ENCODE measurements around the gene PPP1R3G. TPM values are rescaled to one million over a fixed set of nuclear protein-coding genes. Genes with fewer than 3 reads are reported as not detected.

Gene PPP1R3G
- total RNA-seq, 1 donor from 2014 or later = not detected

DNA sequence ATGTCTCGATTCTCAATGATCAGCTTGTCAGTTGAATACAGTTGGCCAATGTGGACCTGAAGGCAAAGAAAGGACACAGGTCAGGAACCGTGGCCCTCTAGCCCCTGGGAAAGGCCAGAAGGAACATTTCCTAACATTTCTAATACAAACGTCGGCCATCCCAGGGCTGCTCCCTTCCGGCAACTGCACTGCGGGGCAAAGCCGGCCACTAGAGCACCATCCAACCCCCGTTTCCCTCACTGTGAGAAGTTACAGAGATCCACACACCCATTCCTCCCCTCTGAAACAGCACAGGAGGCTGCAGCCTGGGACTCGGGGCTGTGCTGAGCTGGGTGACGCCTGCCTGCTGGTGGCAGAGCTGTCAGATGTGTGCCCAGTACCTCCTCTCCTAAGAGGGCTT is 24.3 kb downstream of the PPP1R3G start:
- no peak for DNase-seq
- no peaks in the 10 kb centered on the region for H3K4me1 Mint-ChIP-seq (ENCODE audit: low read depth, unreplicated experiment)
- no peak for TF ChIP-seq CTCF (IDR thresholded peaks at IDR 0.05; ENCODE audit: partially characterized antibody, unreplicated experiment)
- H3K36me3 Mint-ChIP-seq (ENCODE audit: unreplicated experiment) = peaks cover 6% of the 10 kb centered on the region
- H3K4me3 Mint-ChIP-seq (ENCODE audit: unreplicated experiment) = no peak overlapping the region
- peaks cover 2% of the 10 kb centered on the region for H3K9me3 Mint-ChIP-seq (ENCODE audit: unreplicated experiment)
- H3K27ac Mint-ChIP-seq (ENCODE audit: unreplicated experiment) = no peak overlapping the region
- H3K27me3 Mint-ChIP-seq (ENCODE audit: unreplicated experiment) = peaks cover 2% of the 10 kb centered on the region

- TF ChIP-seq CTCF (IDR thresholded peaks at IDR 0.05; ENCODE audit: partially characterized antibody, unreplicated experiment) = no peak
- H3K4me3 Mint-ChIP-seq (ENCODE audit: unreplicated experiment) = no peak overlapping the region
- no peaks in the 10 kb centered on the region for H3K4me1 Mint-ChIP-seq (ENCODE audit: low read depth, unreplicated experiment)
- peaks cover under 1% of the 10 kb centered on the region for H3K9me3 Mint-ChIP-seq (ENCODE audit: unreplicated experiment)
- no peak for DNase-seq
- H3K27ac Mint-ChIP-seq (ENCODE audit: unreplicated experiment) = no peak overlapping the region
- peaks cover 2% of the 10 kb centered on the region for H3K27me3 Mint-ChIP-seq (ENCODE audit: unreplicated experiment)
- peaks cover 6% of the 10 kb centered on the region for H3K36me3 Mint-ChIP-seq (ENCODE audit: unreplicated experiment)
These were observed 25.1 kb downstream of the PPP1R3G start for GRCh38 chr6:5110246-5110645.

GRCh38 chr6:5111626-5112025 is 26.5 kb downstream of the PPP1R3G start:
- H3K9me3 Mint-ChIP-seq (ENCODE audit: unreplicated experiment) = no peaks in the 10 kb centered on the region
- no peak for DNase-seq
- peaks cover 6% of the 10 kb centered on the region for H3K36me3 Mint-ChIP-seq (ENCODE audit: unreplicated experiment)
- peaks cover 2% of the 10 kb centered on the region for H3K27me3 Mint-ChIP-seq (ENCODE audit: unreplicated experiment)
- H3K4me1 Mint-ChIP-seq (ENCODE audit: low read depth, unreplicated experiment) = no peaks in the 10 kb centered on the region
- TF ChIP-seq CTCF (IDR thresholded peaks at IDR 0.05; ENCODE audit: partially characterized antibody, unreplicated experiment) = no peak
- H3K4me3 Mint-ChIP-seq (ENCODE audit: unreplicated experiment) = no peak overlapping the region
- no peak overlapping the region for H3K27ac Mint-ChIP-seq (ENCODE audit: unreplicated experiment)

- Mint-ChIP-seq H3K27ac (ENCODE audit: unreplicated experiment) (no peak overlapping the region), H3K36me3 (ENCODE audit: unreplicated experiment) (peaks cover 6% of the 10 kb centered on the region), H3K4me1 (ENCODE audit: low read depth, unreplicated experiment) (no peaks in the 10 kb centered on the region), H3K4me3 (ENCODE audit: unreplicated experiment) (no peak overlapping the region), H3K27me3 (ENCODE audit: unreplicated experiment) (peaks cover 2% of the 10 kb centered on the region), H3K9me3 (ENCODE audit: unreplicated experiment) (no peaks in the 10 kb centered on the region)
- no peak for TF ChIP-seq CTCF (IDR thresholded peaks at IDR 0.05; ENCODE audit: partially characterized antibody, unreplicated experiment)
- no peak for DNase-seq
These were observed 27.1 kb downstream of the PPP1R3G start for GRCh38 chr6:5112066-5112799.

GRCh38 chr6:5113096-5113495 is 28.0 kb downstream of the PPP1R3G start:
- no peaks in the 10 kb centered on the region for H3K9me3 Mint-ChIP-seq (ENCODE audit: unreplicated experiment)
- no peak overlapping the region for H3K4me3 Mint-ChIP-seq (ENCODE audit: unreplicated experiment)
- no peak overlapping the region for H3K27ac Mint-ChIP-seq (ENCODE audit: unreplicated experiment)
- no peak for TF ChIP-seq CTCF (IDR thresholded peaks at IDR 0.05; ENCODE audit: partially characterized antibody, unreplicated experiment)
- DNase-seq = no peak
- no peaks in the 10 kb centered on the region for H3K4me1 Mint-ChIP-seq (ENCODE audit: low read depth, unreplicated experiment)
- peaks cover 6% of the 10 kb centered on the region for H3K36me3 Mint-ChIP-seq (ENCODE audit: unreplicated experiment)
- H3K27me3 Mint-ChIP-seq (ENCODE audit: unreplicated experiment) = peaks cover 2% of the 10 kb centered on the region

Data from glutamatergic neuron (in vitro differentiated cells).